ENCODE data around the gene DHRS3. TPM values are rescaled to one million over a fixed set of nuclear protein-coding genes. Genes with fewer than 3 reads are reported as not detected.

Gene DHRS3
- total and polyA plus RNA-seq, 2 of the 13 experiments (the other 11 are each of a cell fraction or from before 2014, with no cell fraction given), result 48.5 to 90.5 TPM

DNA sequence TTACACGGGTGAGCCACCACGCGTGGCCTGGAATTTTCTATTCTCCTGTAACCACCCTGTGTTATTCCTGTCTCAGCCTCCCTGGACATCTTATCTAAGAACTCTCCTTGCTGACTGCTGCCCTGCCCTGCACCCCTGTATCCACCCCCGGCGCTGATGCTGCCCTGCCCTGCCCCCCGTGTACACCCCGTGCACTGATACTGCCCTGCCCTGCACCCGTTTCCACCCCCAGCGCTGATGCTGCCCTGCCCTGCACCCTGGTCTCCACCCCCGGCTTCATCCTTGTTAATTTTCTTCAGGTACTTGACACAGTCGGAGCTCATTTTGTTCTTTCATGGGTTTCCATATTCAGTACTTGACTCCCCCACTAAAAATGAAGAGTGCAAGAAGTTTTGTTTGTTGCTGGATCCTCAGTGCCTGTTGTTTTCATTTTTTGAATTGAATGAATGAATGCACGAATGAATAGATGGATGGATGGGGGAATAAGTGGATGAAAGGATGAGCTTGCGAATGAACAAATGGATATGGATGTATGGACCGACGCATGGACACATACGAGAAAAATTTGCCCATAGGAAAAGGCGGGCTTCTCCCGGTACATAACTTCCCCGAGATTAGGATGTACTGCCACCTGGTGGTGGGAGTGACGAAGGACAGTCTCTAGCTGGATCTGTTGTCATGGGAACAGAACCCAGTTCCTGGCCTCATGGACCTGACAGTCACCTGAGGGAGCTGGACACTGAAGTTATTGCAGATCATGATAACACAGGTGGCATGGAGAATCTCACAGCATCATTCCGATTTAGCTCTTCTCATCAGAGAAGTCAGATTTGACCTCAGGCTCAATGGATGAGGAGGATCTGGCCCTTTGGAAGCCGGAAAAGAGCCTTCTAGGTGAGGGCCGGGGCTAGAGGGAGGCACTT is 40.8 kb upstream of the DHRS3 start:
- Histone ChIP-seq H3K79me2 (ENCODE audit: insufficient read depth, low read length) (no peaks in the 10 kb centered on the region), H3K4me1 (ENCODE audit: insufficient read depth, low read length) (peaks cover 21% of the 10 kb centered on the region), H2AFZ (ENCODE audit: low read length) (no peak overlapping the region), H3K4me2 (ENCODE audit: low read depth, low read length) (peak overlapping the region; percentile 26; the same call in 1 of the 2 replicates), H3K4me3 (replicated peaks in 1 of 3; ENCODE audit: insufficient read depth in 1 of 3, low read depth in 2 of 3, low read length in 3 of 3) (no peak overlapping the region), H3K27ac (ENCODE audit: extremely low read length, insufficient read depth, low read length) (no peak overlapping the region), H4K20me1 (ENCODE audit: insufficient read depth, low read length) (no peaks in the 10 kb centered on the region), H3K9me3 (ENCODE audit: low read length) (no peaks in the 10 kb centered on the region), H3K9ac (ENCODE audit: insufficient read depth, low read depth, low read length) (no peak overlapping the region), H3K27me3 (ENCODE audit: control insufficient read depth in 1 of 2, insufficient read depth in 2 of 2, low read length in 2 of 2) (peaks cover 5 to 9% of the 10 kb centered on the region in 2 experiments; a peak in 3 of 5 replicates), H3K36me3 (replicated peaks in 1 of 2; ENCODE audit: control insufficient read depth in 1 of 2, insufficient read depth in 2 of 2, low read length in 2 of 2) (no peaks in the 10 kb centered on the region)
- in situ Hi-C loops (cut with HindIII; ENCODE audit: extremely low pct_ligation_motif_present, low pct_unique_long_range_greater_than_20kb) (loop anchor here (5.0 to 25.0 kb wide), 3 partner anchors 346 to 546 kb away; no protein-coding TSS in a partner anchor), intact Hi-C loops (cut with micrococcal nuclease; ENCODE audit: unreplicated experiment) (loop anchor here (2.0 kb wide), 1 partner anchor 344 kb away; no protein-coding TSS in a partner anchor)
- peak; percentile 83 for DNase-seq (ENCODE audit: low spot score)
- ChIA-PET CTCF (ENCODE audit: low intra/inter-chr PET ratio, low total read pairs) (interaction anchor here (0.7 to 3.1 kb wide), 4 partner anchors 345 to 429 kb away, joined by 3 to 25 read pairs (median 17); partner anchors contain the start of gene VPS13D), POLR2A (interaction anchor here (1.9 kb wide), 1 partner anchor 40 kb away, joined by 6 read pairs; no protein-coding TSS in a partner anchor)
- 34% methylated on average over 23 of the region's 23 CpGs for WGBS (ENCODE audit: low lambda C conversion rate)
- no TSS peak for BruUV-seq (replicated peaks)
- peak; percentile 94 for ATAC-seq
- peak; percentile 94 for FAIRE-seq
- TF ChIP-seq STAG1 (CRISPR knock-in tag; IDR thresholded peaks at IDR 0.05), result peak; percentile 99
- no peak for TF ChIP-seq ZBTB42 (CRISPR knock-in tag; IDR thresholded peaks at IDR 0.05)
- TF ChIP-seq ZNF207 (IDR thresholded peaks at IDR 0.05; ENCODE audit: borderline replicate concordance), result no peak
- no peak for TF ChIP-seq PHF5A (CRISPR knock-in tag; IDR thresholded peaks at IDR 0.05; ENCODE audit: low read depth, unreplicated experiment)
- no peak for TF ChIP-seq SMARCE1 (IDR thresholded peaks at IDR 0.05; ENCODE audit: borderline replicate concordance)
- TF ChIP-seq RAD21 (CRISPR knock-in tag; IDR thresholded peaks at IDR 0.05), result peak; percentile 91
- TF ChIP-seq RBFOX2 (IDR thresholded peaks at IDR 0.05; ENCODE audit: low read depth, low read length), result no peak
- TF ChIP-seq TBX3 (IDR thresholded peaks at IDR 0.05; ENCODE audit: borderline replicate concordance), result no peak
- peak; percentile 91 for TF ChIP-seq RBM22 (optimal IDR thresholded peaks at IDR 0.05; ENCODE audit: low read length)
- TF ChIP-seq NFYB (CRISPR knock-in tag; IDR thresholded peaks at IDR 0.05), result no peak
- no peak for TF ChIP-seq PHF20 (CRISPR knock-in tag; IDR thresholded peaks at IDR 0.05)
- TF ChIP-seq ZNF709 (CRISPR knock-in tag; IDR thresholded peaks at IDR 0.05), result no peak
- TF ChIP-seq ZSCAN20 (CRISPR knock-in tag; IDR thresholded peaks at IDR 0.05; ENCODE audit: borderline replicate concordance), result no peak
- TF ChIP-seq, protein P1, sequence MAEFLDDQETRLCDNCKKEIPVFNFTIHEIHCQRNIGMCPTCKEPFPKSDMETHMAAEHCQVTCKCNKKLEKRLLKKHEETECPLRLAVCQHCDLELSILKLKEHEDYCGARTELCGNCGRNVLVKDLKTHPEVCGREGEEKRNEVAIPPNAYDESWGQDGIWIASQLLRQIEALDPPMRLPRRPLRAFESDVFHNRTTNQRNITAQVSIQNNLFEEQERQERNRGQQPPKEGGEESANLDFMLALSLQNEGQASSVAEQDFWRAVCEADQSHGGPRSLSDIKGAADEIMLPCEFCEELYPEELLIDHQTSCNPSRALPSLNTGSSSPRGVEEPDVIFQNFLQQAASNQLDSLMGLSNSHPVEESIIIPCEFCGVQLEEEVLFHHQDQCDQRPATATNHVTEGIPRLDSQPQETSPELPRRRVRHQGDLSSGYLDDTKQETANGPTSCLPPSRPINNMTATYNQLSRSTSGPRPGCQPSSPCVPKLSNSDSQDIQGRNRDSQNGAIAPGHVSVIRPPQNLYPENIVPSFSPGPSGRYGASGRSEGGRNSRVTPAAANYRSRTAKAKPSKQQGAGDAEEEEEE (CRISPR knock-in tag; IDR thresholded peaks at IDR 0.05; ENCODE audit: borderline replicate concordance), result no peak
- TF ChIP-seq, protein P2, sequence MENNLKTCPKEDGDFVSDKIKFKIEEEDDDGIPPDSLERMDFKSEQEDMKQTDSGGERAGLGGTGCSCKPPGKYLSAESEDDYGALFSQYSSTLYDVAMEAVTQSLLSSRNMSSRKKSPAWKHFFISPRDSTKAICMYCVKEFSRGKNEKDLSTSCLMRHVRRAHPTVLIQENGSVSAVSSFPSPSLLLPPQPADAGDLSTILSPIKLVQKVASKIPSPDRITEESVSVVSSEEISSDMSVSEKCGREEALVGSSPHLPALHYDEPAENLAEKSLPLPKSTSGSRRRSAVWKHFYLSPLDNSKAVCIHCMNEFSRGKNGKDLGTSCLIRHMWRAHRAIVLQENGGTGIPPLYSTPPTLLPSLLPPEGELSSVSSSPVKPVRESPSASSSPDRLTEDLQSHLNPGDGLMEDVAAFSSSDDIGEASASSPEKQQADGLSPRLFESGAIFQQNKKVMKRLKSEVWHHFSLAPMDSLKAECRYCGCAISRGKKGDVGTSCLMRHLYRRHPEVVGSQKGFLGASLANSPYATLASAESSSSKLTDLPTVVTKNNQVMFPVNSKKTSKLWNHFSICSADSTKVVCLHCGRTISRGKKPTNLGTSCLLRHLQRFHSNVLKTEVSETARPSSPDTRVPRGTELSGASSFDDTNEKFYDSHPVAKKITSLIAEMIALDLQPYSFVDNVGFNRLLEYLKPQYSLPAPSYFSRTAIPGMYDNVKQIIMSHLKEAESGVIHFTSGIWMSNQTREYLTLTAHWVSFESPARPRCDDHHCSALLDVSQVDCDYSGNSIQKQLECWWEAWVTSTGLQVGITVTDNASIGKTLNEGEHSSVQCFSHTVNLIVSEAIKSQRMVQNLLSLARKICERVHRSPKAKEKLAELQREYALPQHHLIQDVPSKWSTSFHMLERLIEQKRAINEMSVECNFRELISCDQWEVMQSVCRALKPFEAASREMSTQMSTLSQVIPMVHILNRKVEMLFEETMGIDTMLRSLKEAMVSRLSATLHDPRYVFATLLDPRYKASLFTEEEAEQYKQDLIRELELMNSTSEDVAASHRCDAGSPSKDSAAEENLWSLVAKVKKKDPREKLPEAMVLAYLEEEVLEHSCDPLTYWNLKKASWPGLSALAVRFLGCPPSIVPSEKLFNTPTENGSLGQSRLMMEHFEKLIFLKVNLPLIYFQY (CRISPR knock-in tag; IDR thresholded peaks at IDR 0.05; ENCODE audit: borderline replicate concordance), result 0 out of 2 replicates have a peak, but pooled peaks have one; percentile 44
- TF ChIP-seq, protein P3, sequence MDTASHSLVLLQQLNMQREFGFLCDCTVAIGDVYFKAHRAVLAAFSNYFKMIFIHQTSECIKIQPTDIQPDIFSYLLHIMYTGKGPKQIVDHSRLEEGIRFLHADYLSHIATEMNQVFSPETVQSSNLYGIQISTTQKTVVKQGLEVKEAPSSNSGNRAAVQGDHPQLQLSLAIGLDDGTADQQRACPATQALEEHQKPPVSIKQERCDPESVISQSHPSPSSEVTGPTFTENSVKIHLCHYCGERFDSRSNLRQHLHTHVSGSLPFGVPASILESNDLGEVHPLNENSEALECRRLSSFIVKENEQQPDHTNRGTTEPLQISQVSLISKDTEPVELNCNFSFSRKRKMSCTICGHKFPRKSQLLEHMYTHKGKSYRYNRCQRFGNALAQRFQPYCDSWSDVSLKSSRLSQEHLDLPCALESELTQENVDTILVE (CRISPR knock-in tag; IDR thresholded peaks at IDR 0.05), result 0 out of 2 replicates have a peak, but pooled peaks have one; percentile 32
- no peak for TF ChIP-seq CBFB (CRISPR knock-in tag; IDR thresholded peaks at IDR 0.05)
- TF ChIP-seq NCOA2 (CRISPR knock-in tag; IDR thresholded peaks at IDR 0.05), result no peak
